Retinal pigment epithelial cell (primary cell): ENCODE data around the gene MTNR1A.
A peak's percentile ranks its signal among the peaks of the same experiment; 100 is the strongest.

ENCODE experiments used
- DNase-seq: peaks from one replicate; pipeline ENCODE4 v3.0.0-alpha.2; 2010; ENCODE audit warnings: low read depth
- H3K4me3 ChIP-seq: 2 replicates; pipeline ENCODE4 v1.5.1; 2011; ENCODE audit warnings: mild to moderate bottlenecking, low read length, control low read depth, moderate library complexity
- CTCF ChIP-seq: conservative IDR thresholded peaks from 2 replicates; pipeline ENCODE4 v1.5.1; 2011; ENCODE audit warnings: low read depth, low read length, control low read depth, inconsistent platforms

Gene MTNR1A

DNA sequence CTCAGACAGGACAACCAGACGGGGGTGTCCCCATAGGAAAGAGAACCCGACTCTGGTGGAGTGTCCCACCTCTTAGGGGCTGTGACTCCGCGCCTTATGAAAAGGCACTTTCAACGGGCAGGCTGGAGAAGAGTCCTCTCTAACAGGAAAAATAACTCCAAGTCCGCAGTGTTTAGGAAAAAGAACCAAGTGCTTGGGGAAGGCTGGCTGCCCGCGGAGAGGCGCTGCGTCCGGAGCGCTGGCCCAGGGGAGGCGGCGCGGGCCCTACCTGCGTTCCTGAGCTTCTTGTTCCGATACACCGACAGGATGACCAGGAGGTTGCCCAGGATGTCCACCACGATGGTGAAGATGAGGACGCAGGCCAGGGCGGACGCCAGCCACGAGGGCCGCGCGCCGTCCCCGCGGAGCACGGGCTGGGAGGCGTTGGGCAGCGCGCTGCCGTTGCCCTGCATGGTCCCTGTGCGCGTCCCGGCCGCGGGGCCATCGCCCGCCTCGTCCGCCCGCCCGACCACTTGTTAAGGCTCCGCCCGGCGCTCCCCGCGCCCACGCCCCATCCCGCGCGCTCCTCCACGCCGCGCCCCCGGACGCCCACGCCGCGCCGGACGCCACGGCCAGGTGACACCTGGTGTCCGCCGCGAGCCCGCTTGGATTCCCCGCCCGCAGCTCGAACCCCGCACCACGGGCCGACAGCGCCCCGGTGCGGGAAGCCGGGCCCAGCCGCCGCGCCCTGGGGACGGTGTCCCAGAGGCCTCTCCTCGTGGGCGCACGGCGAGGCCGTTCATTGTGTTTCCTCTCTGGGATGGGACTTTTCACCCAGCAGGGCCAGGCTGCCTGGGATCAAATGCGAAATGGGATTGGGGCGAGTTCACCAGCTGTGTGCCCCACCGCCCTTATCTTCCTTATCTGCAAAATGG lies at the start of gene MTNR1A:
Gene MTNR1A (minus strand): TSS at position 654 of the 914 bp plus-strand sequence. CDS start 202 bp downstream, at position 452.
- DNase-seq, result no peak
- H3K4me3 ChIP-seq, result peak within 1 kb of the TSS; percentile 34
- TF ChIP-seq CTCF, result no peak

DNA sequence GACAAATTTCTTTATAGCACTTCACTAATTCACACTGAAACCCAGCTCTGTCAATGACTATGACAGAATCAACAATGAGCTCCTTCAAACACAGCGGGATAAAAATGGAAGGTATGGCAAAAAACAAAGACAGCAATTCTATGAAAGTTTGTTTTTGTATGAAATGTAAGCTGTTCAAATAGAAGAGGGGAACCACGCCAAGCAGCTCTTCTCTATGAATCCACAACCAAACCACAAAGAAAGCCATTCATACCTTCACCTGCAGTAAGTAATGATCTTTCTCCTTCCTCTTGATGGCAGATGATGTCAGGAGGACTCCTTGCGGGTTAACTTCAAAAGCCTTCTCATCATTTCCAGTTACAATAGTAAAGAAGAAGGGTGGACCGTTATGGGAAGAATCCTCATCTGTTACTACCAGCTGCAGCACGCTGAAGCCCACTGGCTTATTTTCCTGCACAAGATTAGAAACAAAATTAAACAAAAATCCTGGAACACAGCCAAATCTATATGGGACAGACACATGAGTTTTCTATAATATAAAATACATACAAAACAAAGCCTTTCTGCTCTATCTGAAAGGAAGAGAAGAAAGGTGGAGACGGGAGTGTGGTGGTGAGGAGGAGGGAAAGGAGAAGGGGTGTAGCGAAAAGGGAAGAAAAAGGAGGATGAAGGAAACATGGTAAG lies 48.9 kb upstream of the MTNR1A start:
- no peak for DNase-seq
- no peak for TF ChIP-seq CTCF
- no peak overlapping the region for H3K4me3 ChIP-seq

- H3K4me3 ChIP-seq, result no peak overlapping the region
- no peak for DNase-seq
- TF ChIP-seq CTCF, result no peak
Measured at GRCh38 chr4:186602978-186603377, 47.6 kb upstream of the MTNR1A start.

- no peak for TF ChIP-seq CTCF
- H3K4me3 ChIP-seq, result no peak overlapping the region
- no peak for DNase-seq
Measured at GRCh38 chr4:186599483-186599882, 44.1 kb upstream of the MTNR1A start.

DNA sequence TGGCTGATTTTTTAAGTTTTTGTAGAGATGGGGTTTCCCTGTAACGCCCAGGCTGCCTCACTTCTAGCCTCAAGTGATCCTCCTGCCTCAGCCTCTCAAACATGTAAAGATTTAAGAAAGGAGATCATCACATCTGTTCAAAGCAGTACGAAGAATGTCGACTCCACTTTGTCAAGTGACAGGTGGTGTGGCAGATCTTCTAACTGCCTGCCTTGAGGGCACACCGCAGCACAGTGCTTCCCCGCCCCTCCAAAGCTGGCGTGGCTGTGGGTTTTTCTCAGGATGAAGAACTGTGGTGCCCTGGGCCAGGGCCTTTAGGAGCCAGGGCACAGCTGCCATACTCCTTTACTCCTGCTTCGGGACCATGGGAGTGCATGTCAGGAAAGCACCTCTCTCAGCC lies 43.3 kb upstream of the MTNR1A start:
- TF ChIP-seq CTCF, result no peak
- DNase-seq, result no peak
- no peak overlapping the region for H3K4me3 ChIP-seq

DNA sequence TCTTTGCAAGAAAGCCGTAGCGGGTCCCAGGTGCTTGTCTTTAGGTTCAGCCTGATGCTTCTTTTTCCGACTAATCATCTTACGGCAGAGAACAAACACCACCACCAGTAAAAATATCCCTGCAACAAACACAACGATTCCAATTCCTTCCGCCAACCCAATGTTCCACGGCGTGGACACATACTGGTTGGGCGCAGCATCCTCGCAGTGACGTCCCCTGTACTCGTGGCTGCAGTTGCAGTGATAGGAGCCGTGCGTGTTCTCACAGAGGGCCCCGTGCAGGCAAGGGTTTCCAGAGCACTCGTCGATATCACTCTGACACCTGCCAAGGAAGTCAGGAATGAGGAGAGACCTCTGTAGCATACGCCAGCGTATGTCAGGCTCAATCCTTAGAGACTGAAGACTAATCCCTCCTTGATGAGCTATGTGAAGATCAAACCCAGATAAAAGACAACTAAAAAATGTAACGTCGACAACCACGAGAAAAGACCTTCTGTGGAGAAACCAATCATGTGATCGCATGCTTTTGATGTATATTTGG lies 41.6 kb upstream of the MTNR1A start:
- H3K4me3 ChIP-seq, result no peak overlapping the region
- TF ChIP-seq CTCF, result no peak
- no peak for DNase-seq
